ENCODE measurements around the gene TSSK3. TPM values are rescaled to one million over a fixed set of nuclear protein-coding genes. Genes with fewer than 3 reads are reported as not detected.

TSSK3 gene
- total and polyA plus RNA-seq, 2 experiments from 2014 or later = not detected

DNA sequence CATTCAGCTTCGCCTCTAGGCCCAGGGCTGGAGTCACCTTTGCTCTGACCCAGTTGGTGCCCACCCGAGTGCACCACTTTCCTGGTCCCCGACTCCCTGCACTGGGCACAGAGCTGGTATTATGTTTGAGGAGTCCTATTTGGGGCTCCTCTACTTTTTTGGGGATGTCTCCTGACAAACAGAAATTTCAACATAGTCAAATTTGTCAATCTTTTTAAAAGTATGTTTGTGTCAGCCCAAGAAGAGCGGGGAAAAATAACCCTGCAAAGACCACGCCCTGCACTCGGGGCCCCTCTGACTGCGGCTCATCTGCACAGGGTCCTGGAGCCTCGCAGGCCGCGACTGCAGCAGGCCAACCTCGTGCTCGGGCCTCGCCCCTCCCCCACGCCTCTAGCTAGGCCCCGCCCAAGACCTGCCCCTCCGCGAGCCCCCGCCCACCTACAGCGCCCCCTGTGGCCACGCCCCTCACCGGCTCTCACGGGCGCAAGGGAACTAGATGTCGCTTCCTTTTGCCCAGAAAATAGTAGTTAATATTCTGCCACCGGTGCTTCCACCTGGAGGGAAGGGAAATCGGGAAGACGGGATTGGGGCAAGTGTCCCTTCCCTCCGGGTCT is 11.4 kb upstream of the TSSK3 start (continued):
- TF ChIP-seq, protein P1, sequence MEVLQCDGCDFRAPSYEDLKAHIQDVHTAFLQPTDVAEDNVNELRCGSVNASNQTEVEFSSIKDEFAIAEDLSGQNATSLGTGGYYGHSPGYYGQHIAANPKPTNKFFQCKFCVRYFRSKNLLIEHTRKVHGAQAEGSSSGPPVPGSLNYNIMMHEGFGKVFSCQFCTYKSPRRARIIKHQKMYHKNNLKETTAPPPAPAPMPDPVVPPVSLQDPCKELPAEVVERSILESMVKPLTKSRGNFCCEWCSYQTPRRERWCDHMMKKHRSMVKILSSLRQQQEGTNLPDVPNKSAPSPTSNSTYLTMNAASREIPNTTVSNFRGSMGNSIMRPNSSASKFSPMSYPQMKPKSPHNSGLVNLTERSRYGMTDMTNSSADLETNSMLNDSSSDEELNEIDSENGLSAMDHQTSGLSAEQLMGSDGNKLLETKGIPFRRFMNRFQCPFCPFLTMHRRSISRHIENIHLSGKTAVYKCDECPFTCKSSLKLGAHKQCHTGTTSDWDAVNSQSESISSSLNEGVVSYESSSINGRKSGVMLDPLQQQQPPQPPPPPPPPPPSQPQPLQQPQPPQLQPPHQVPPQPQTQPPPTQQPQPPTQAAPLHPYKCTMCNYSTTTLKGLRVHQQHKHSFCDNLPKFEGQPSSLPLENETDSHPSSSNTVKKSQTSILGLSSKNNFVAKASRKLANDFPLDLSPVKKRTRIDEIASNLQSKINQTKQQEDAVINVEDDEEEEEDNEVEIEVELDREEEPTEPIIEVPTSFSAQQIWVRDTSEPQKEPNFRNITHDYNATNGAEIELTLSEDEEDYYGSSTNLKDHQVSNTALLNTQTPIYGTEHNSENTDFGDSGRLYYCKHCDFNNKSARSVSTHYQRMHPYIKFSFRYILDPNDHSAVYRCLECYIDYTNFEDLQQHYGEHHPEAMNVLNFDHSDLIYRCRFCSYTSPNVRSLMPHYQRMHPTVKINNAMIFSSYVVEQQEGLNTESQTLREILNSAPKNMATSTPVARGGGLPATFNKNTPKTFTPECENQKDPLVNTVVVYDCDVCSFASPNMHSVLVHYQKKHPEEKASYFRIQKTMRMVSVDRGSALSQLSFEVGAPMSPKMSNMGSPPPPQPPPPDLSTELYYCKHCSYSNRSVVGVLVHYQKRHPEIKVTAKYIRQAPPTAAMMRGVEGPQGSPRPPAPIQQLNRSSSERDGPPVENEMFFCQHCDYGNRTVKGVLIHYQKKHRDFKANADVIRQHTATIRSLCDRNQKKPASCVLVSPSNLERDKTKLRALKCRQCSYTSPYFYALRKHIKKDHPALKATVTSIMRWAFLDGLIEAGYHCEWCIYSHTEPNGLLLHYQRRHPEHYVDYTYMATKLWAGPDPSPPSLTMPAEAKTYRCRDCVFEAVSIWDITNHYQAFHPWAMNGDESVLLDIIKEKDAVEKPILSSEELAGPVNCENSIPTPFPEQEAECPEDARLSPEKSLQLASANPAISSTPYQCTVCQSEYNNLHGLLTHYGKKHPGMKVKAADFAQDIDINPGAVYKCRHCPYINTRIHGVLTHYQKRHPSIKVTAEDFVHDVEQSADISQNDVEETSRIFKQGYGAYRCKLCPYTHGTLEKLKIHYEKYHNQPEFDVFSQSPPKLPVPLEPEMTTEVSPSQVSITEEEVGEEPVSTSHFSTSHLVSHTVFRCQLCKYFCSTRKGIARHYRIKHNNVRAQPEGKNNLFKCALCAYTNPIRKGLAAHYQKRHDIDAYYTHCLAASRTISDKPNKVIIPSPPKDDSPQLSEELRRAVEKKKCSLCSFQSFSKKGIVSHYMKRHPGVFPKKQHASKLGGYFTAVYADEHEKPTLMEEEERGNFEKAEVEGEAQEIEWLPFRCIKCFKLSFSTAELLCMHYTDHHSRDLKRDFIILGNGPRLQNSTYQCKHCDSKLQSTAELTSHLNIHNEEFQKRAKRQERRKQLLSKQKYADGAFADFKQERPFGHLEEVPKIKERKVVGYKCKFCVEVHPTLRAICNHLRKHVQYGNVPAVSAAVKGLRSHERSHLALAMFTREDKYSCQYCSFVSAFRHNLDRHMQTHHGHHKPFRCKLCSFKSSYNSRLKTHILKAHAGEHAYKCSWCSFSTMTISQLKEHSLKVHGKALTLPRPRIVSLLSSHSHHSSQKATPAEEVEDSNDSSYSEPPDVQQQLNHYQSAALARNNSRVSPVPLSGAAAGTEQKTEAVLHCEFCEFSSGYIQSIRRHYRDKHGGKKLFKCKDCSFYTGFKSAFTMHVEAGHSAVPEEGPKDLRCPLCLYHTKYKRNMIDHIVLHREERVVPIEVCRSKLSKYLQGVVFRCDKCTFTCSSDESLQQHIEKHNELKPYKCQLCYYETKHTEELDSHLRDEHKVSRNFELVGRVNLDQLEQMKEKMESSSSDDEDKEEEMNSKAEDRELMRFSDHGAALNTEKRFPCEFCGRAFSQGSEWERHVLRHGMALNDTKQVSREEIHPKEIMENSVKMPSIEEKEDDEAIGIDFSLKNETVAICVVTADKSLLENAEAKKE (CRISPR knock-in tag; IDR thresholded peaks at IDR 0.05) = no peak
- no peak for TF ChIP-seq ZNF331 (CRISPR knock-in tag; IDR thresholded peaks at IDR 0.05; ENCODE audit: low read depth)
- TF ChIP-seq, protein P2, sequence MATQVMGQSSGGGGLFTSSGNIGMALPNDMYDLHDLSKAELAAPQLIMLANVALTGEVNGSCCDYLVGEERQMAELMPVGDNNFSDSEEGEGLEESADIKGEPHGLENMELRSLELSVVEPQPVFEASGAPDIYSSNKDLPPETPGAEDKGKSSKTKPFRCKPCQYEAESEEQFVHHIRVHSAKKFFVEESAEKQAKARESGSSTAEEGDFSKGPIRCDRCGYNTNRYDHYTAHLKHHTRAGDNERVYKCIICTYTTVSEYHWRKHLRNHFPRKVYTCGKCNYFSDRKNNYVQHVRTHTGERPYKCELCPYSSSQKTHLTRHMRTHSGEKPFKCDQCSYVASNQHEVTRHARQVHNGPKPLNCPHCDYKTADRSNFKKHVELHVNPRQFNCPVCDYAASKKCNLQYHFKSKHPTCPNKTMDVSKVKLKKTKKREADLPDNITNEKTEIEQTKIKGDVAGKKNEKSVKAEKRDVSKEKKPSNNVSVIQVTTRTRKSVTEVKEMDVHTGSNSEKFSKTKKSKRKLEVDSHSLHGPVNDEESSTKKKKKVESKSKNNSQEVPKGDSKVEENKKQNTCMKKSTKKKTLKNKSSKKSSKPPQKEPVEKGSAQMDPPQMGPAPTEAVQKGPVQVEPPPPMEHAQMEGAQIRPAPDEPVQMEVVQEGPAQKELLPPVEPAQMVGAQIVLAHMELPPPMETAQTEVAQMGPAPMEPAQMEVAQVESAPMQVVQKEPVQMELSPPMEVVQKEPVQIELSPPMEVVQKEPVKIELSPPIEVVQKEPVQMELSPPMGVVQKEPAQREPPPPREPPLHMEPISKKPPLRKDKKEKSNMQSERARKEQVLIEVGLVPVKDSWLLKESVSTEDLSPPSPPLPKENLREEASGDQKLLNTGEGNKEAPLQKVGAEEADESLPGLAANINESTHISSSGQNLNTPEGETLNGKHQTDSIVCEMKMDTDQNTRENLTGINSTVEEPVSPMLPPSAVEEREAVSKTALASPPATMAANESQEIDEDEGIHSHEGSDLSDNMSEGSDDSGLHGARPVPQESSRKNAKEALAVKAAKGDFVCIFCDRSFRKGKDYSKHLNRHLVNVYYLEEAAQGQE (IDR thresholded peaks at IDR 0.05; ENCODE audit: unreplicated experiment) = no peak
